Right ventricle myocardium superior (tissue), 1 donor: Measurements from ENCODE around the gene CDC25B. TPM values are rescaled to one million over a fixed set of nuclear protein-coding genes. Genes with fewer than 3 reads are reported as not detected.

Source experiments
- ATAC-seq: fragments of 200-7000 bp; cut with Tn5 transposase; one replicate; pipeline ENCODE4 v1.9.1; 2020; ENCODE audit warnings: mild to moderate bottlenecking; ENCODE audit not compliant: poor library complexity
- DNase-seq: peaks from one replicate; pipeline ENCODE4 v3.0.0-alpha.2; 2020
- intact Hi-C: fragments of 100-400 bp; cut with DNase I; formaldehyde crosslinking; loops from one replicate; pipeline ENCODE4 v1.11.2; 2022
- long read RNA-seq: library from polyadenylated mRNA; unstranded; transcript quantifications from one replicate; pipeline ENCODE4 v2.0.0, GENCODE V29; 2021
- total RNA-seq: library from RNA; stranded (reverse); fragmentation: NEBNext Ultra II Directional; extraction: Animal tissue kit (Norgen Biotek cat#: 25700); gene quantifications from one replicate; pipeline ENCODE4 v1.2.1, GENCODE V29; 2021
- donor health status: DM: no; HTN: yes; CAD: no; lungs with severe emphysema.

Gene CDC25B
- 5.7 TPM for total RNA-seq
- long read RNA-seq, partial matches to known transcripts = 6 of 9 reads
- long read RNA-seq, other reads (novel, unspliced or antisense) = 1 of 9 reads

- intact Hi-C loops = no loop called here
- peak; percentile 97 for DNase-seq
- ATAC-seq = peak; percentile 97
Measured at GRCh38 chr20:3795511-3796468, at the start of gene CDC25B. CDC25B (plus strand) TSS chr20:3796310; CDS start chr20:3796532, 222 bp downstream.

- no peak for DNase-seq
- no peak for ATAC-seq
- intact Hi-C loops = no loop called here
Measured at GRCh38 chr20:3747471-3747870, 48.6 kb upstream of the CDC25B start.

- ATAC-seq = no peak
- DNase-seq = no peak
- intact Hi-C loops = no loop called here
Measured at GRCh38 chr20:3748073-3748472, 48.0 kb upstream of the CDC25B start.

- no peak for DNase-seq
Measured at GRCh38 chr20:3749087-3749688, 46.9 kb upstream of the CDC25B start.

GRCh38 chr20:3749689-3750531 is 46.2 kb upstream of the CDC25B start:
- intact Hi-C loops = loop anchor here (10.0 kb wide), 1 partner anchor 75 kb away; no protein-coding TSS in a partner anchor
- peak; percentile 10 for ATAC-seq
- no peak for DNase-seq

More at GRCh38 chr20:3749087-3749688, 46.9 kb upstream of the CDC25B start:
- intact Hi-C loops = no loop called here
- no peak for ATAC-seq

- ATAC-seq = no peak
- DNase-seq = no peak
- intact Hi-C loops = loop anchor here (10.0 kb wide), 1 partner anchor 76 kb away; no protein-coding TSS in a partner anchor
Measured at GRCh38 chr20:3751305-3751674, 44.8 kb upstream of the CDC25B start.

GRCh38 chr20:3751675-3752385 is 44.3 kb upstream of the CDC25B start:
- peak; percentile 77 for DNase-seq
- intact Hi-C loops = loop anchor here (10.0 kb wide), 1 partner anchor 77 kb away; no protein-coding TSS in a partner anchor
- ATAC-seq = peak; percentile 61

GRCh38 chr20:3752386-3752759 is 43.7 kb upstream of the CDC25B start:
- intact Hi-C loops = loop anchor here (10.0 kb wide), 1 partner anchor 78 kb away; no protein-coding TSS in a partner anchor
- ATAC-seq = peak; percentile 5
- no peak for DNase-seq

- DNase-seq (no peak), ATAC-seq (peak; percentile 72)
- intact Hi-C loops = loop anchor here (10.0 kb wide), 1 partner anchor 78 kb away; no protein-coding TSS in a partner anchor
Measured at GRCh38 chr20:3753098-3753497, 43.0 kb upstream of the CDC25B start.

GRCh38 chr20:3753501-3754275 is 42.4 kb upstream of the CDC25B start:
- no peak for DNase-seq
- ATAC-seq = no peak
- intact Hi-C loops = loop anchor here (10.0 kb wide), 1 partner anchor 79 kb away; no protein-coding TSS in a partner anchor

- no peak for ATAC-seq
- DNase-seq = no peak
- intact Hi-C loops = loop anchor here (10.0 kb wide), 1 partner anchor 79 kb away; no protein-coding TSS in a partner anchor
Measured at GRCh38 chr20:3754276-3754630, 41.9 kb upstream of the CDC25B start.

GRCh38 chr20:3755269-3755668 is 40.8 kb upstream of the CDC25B start:
- intact Hi-C loops = loop anchor here (10.0 kb wide), 1 partner anchor 80 kb away; no protein-coding TSS in a partner anchor
- DNase-seq = no peak
- ATAC-seq = no peak

- ATAC-seq (no peak), DNase-seq (no peak)
- intact Hi-C loops = loop anchor here (10.0 kb wide), 1 partner anchor 81 kb away; no protein-coding TSS in a partner anchor
Measured at GRCh38 chr20:3755814-3756480, 40.2 kb upstream of the CDC25B start.

GRCh38 chr20:3757268-3757667 is 38.8 kb upstream of the CDC25B start:
- DNase-seq = no peak
- intact Hi-C loops = loop anchor here (10.0 kb wide), 1 partner anchor 82 kb away; no protein-coding TSS in a partner anchor
- no peak for ATAC-seq

- peak; percentile 31 for ATAC-seq
- no peak for DNase-seq
- intact Hi-C loops = loop anchor here (10.0 kb wide), 1 partner anchor 84 kb away; no protein-coding TSS in a partner anchor
Measured at GRCh38 chr20:3758566-3758965, 37.5 kb upstream of the CDC25B start.

- DNase-seq = no peak
- intact Hi-C loops = loop anchor here (10.0 kb wide), 1 partner anchor 85 kb away; no protein-coding TSS in a partner anchor
- ATAC-seq = no peak
Measured at GRCh38 chr20:3759316-3759823, 36.7 kb upstream of the CDC25B start.
